ENCODE measurements around the gene LRRC59.
"Not testable (repeated sequence)": the region's sequence is repeated elsewhere in the genome, so short reads cannot be mapped to it uniquely, and the experiment has no call there.

LRRC59 gene

GRCh38 chr17:50345432-50346312, 51.7 kb downstream of the LRRC59 start, which contains the start of gene XYLT2:
Gene XYLT2 (plus strand): TSS chr17:50346126. CDS start chr17:50346141, 15 bp downstream.
- DNase-seq = peak; percentile 93

- no peak for DNase-seq
These were observed 52.5 kb downstream of the LRRC59 start for GRCh38 chr17:50344731-50345365.

GRCh38 chr17:50339381-50339780, 57.9 kb downstream of the LRRC59 start:
- no peak for DNase-seq

DNA sequence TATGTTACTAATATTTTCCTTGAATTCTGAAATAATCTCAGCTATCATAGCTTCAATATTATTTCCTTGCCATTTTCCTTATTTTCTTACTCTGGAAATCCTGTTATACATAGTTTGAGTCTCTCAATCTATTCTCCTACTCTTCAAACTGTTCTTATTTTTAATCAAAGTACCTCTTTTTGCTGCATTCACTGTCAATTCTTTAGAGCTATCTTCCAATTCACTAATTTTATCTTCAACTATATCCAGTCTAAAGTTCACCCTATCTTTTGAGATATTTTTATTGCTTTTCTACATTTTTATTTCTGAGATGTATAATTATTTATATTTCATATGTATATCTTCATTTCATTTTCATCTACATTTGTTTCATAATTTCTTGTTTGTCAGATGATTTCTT, 58.7 kb downstream of the LRRC59 start:
- DNase-seq = no peak

- no peak for DNase-seq
These were observed 59.4 kb downstream of the LRRC59 start for GRCh38 chr17:50337956-50338355.

- not testable (repeated sequence) for DNase-seq
These were observed 63.8 kb downstream of the LRRC59 start for GRCh38 chr17:50333291-50334057.

DNA sequence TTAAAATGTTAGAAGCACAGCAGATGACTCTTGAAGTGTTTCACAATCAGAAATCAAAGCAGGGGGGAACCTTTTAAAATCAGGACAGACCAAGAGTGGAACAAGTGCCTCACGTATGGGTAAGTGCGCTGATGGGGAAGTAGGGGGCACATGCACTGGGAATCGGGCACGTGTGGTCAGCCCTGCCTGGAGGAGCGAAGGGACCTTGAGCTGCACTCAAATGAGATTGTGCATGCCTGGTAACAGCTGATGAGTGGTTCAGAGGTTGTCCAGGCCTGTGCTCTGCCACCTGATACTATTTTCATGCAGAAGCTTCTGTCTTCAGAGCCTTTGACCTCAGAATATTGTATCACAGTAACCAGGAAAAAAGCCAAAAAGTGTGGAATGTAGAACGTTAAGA, 65.1 kb downstream of the LRRC59 start:
- DNase-seq = no peak
